Subcutaneous adipose tissue (tissue), 4 donors: ENCODE results near the gene PTGDS. TPM values are rescaled to one million over a fixed set of nuclear protein-coding genes. Genes with fewer than 3 reads are reported as not detected.

ENCODE experiments used
- total RNA-seq, 4 donors: library from RNA; depleted of rRNA; stranded (reverse); fragments of >200 nt; gene quantifications; one replicate each; pipeline ENCODE4 v1.1.0, GENCODE V29; 2016
- TF ChIP-seq, protein P1 (sequence below): fragments of 450-650 bp; IDR thresholded peaks from one replicate; pipeline ENCODE4 v1.5.1; 2016; ENCODE audit warnings: low read depth, mild to moderate bottlenecking, control low read depth, antibody characterized with exemption, moderate library complexity

Gene PTGDS
- total RNA-seq, 4 donors from 2014 or later, result 15.5 to 57.3 (median 26.8) TPM

DNA sequence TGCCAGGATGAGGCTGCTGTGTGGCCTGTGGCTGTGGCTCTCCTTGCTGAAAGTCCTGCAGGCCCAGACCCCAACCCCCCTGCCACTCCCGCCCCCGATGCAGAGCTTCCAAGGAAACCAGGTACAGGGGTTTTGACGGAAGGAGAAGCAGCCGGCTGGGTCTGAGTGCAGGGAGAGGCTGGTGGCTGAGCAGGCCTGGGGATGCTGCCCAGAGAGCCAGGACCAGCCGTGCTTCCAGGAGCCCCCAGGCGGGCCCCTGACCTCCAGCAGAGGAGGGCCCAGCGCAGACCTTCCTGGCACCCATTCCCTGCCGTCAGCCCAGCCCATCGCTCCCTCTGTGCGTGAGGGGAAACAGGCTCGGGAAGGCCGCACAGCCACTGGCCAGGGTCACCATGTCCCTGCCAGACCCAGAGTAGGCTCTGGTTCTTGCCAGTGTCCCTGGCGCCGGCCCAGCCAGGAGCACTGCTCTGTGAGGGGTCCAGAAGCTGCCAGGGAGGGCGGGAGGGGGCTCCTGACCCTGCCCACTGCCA lies 24.9 kb upstream of the PTGDS start:
- TF ChIP-seq, protein P1, sequence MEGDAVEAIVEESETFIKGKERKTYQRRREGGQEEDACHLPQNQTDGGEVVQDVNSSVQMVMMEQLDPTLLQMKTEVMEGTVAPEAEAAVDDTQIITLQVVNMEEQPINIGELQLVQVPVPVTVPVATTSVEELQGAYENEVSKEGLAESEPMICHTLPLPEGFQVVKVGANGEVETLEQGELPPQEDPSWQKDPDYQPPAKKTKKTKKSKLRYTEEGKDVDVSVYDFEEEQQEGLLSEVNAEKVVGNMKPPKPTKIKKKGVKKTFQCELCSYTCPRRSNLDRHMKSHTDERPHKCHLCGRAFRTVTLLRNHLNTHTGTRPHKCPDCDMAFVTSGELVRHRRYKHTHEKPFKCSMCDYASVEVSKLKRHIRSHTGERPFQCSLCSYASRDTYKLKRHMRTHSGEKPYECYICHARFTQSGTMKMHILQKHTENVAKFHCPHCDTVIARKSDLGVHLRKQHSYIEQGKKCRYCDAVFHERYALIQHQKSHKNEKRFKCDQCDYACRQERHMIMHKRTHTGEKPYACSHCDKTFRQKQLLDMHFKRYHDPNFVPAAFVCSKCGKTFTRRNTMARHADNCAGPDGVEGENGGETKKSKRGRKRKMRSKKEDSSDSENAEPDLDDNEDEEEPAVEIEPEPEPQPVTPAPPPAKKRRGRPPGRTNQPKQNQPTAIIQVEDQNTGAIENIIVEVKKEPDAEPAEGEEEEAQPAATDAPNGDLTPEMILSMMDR, result no peak

DNA sequence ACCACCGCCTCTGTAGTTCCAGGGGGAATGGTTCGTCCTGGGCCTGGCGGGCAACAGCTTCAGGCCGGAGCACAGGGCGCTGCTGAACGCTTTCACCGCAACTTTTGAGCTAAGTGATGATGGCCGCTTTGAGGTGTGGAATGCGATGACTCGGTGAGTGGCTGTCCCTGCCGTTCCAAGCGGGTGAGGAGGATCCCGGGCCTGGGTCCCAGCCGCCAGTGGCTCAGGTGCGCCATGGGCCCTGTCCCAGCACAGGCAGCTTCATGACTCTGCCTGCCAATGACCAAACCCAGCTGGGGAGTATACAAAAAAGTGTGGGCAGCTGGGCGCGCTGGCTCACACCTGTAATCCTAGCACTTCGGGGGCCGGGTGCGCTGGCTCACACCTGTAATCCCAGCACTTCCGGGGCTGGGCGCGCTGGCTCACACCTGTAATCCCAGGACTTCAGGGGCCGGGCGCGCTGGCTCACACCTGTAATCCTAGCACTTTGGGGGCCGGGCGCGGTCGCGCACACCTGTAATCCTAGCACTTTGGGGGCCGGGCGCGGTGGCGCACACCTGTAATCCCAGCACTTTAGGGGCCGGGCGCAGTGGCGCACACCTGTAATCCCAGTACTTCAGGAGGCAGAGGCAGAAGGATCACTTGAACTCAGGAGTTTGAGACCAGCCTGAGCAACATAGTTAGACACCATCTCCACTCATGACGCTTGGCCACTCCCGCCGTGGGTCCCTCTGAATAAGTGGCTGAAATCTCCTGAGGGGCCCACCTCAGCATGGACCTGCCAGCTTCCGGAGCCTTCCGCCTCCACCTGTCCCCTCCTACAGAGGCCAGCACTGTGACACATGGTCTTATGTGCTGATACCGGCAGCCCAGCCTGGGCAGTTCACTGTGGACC lies 24.2 kb upstream of the PTGDS start:
- TF ChIP-seq, protein P1, result no peak

DNA sequence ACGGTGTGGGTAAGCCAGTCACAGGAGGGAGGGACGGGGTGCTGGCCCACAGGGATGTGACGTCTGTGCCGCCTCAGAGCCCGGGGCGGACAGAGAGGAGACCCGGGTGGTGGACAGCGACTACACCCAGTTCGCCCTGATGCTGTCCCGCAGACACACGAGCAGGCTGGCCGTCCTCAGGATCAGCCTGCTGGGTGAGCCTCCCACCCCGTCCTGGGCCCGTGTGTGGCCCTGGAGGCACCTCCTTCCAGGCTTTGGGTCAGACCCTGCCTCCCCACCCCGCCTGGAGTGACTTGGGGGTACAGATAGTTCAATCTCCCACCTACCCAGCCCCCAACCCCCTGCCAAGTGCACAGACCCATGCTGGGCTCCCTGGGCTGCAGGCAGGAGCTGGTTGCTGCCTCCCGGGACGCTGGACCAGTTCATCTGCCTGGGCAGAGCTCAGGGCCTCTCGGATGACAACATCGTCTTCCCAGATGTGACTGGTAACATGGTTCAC lies 23.5 kb upstream of the PTGDS start:
- TF ChIP-seq, protein P1, result no peak

DNA sequence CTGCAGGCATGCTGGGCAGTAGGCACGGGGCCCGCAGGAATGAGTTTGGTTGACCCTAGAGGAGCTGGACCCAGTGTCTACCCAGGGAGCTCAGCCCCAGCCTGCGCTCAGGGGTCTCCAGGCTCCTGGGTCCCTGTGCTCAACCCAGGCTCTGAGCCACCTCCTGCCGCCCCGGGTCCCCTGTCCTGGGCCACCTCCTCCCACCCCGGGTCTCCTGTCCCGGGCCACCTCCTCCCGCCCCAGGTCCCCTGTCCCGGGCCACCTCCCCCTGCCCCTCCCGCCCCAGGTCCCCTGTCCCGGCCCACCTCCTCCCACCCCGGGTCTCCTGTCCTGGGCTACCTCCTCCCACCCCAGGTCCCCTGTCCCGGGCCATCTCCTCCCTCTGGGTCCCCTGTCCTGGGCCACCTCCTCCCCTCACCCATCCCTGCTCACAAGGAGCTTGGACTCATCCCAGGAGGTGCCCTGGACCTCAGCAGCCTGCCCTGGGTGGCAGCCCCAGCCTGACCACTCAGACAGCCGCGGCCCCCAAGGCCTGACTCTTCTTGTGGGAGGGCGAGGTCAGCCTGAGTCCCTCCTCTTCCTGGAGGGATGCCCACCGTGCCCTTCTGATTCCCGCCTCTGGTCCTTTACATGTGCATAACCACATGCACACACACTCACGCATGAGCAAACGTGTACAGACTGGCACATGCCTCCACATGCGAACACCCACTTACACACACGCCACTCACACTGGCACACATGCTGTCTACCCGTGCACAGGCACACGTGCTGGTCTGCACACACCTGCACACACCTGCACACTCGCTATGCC lies 22.8 kb upstream of the PTGDS start:
- TF ChIP-seq, protein P1, result no peak

DNA sequence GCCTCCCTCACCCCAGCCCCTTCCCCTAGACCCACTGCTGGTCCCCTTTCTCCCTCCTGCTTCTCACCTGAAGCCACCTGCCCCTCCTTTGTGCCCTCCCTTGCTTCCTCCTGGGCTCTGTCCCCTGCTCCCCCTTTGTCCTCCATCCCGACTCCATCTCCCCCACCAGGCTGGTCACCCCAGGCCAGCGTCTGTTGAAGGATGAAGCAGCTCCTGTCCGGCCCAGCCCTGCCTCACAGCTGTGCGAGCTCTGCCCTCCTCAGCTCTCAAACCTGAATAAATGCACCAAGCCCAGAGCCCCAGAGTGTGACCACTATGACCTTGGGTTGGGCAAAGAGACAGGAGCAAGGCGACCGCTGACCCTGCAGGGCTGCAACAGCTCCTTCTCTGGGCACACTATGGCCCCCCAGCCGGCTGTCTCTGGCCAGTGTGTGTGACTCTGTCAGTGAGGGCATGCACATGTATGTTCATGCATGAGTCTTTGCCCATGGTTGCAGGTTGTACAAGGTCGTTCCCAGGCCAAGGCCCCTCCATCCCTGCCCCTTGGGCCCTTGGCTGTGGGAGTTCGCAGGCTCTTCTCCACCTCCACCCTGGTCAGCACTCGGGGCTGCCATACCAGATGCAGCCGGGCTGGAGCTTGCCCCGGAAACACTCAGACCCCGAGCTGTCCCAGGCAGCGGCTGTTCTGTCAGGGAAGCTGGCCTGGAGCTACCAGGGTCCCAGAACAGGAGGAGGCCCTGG lies 21.9 kb upstream of the PTGDS start:
- TF ChIP-seq, protein P1, result no peak

DNA sequence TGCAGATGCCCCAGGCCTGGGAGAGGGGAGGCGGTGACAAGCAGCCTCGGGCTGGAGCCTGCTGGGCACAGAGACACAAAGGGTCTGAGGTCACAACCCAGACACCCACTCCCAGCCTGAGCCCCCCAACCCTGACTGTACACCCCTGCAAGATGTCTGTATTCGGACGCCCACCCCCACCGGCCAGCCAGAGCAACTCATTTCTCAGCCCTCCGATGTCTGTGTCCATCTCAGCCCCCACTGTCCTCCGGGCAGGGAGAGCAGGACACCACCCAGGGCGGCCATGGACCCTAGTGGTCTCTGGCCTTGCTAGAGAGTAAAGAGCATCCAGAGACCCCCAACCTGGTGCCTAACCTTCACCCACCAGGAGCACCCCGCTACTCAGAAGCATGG lies 21.4 kb upstream of the PTGDS start:
- TF ChIP-seq, protein P1, result no peak
